Astrocyte (in vitro differentiated cells and primary cell): Measurements from ENCODE around the gene PNPLA7. TPM values are rescaled to one million over a fixed set of nuclear protein-coding genes. Genes with fewer than 3 reads are reported as not detected.

Source experiments
- DNase-seq: peaks from one replicate; pipeline ENCODE4 v3.0.0-alpha.2; 2010; ENCODE audit warnings: low read depth
- FAIRE-seq: peaks from 2 replicates; lab custom pipeline; 2011; peaks lifted over from hg19 to GRCh38; lab: Jason Lieb, UNC
- H2AFZ ChIP-seq: 2 replicates; pipeline ENCODE4 v1.6.0; 2012; ENCODE audit warnings: low read depth, low read length, inconsistent platforms
- H3K27ac ChIP-seq: 2 replicates; pipeline ENCODE4 v1.5.1; 2011; ENCODE audit warnings: low read depth, low read length, inconsistent platforms
- H3K27me3 ChIP-seq: 2 replicates; pipeline ENCODE4 v1.6.0; 2011; ENCODE audit warnings: low read length, inconsistent platforms; ENCODE audit not compliant: insufficient read depth
- H3K36me3 ChIP-seq: 2 replicates; pipeline ENCODE4 v1.5.1; 2011; ENCODE audit warnings: low read length, inconsistent platforms; ENCODE audit not compliant: insufficient read depth
- H3K4me1 ChIP-seq: 2 replicates; pipeline ENCODE4 v1.5.1; 2011; ENCODE audit warnings: low read length, inconsistent platforms; ENCODE audit not compliant: insufficient read depth
- H3K4me2 ChIP-seq: 2 replicates; pipeline ENCODE4 v1.6.0; 2012; ENCODE audit warnings: low read length, inconsistent platforms
- H3K4me3 ChIP-seq: 2 replicates; pipeline ENCODE4 v1.5.1; 2011; ENCODE audit warnings: low read depth, mild to moderate bottlenecking, low read length, inconsistent platforms; ENCODE audit not compliant: insufficient read depth
- H3K79me2 ChIP-seq: 2 replicates; pipeline ENCODE4 v1.6.0; 2012; ENCODE audit warnings: mild to moderate bottlenecking, low read length, inconsistent platforms; ENCODE audit not compliant: insufficient read depth
- H3K9ac ChIP-seq: 2 replicates; pipeline ENCODE4 v1.6.0; 2012; ENCODE audit warnings: mild to moderate bottlenecking, low read length, inconsistent platforms
- H3K9me3 ChIP-seq: 2 replicates; pipeline ENCODE4 v1.5.1; 2012; ENCODE audit warnings: low read depth, mild to moderate bottlenecking, low read length, inconsistent platforms; ENCODE audit not compliant: insufficient read depth
- H4K20me1 ChIP-seq: 2 replicates; pipeline ENCODE4 v1.6.0; 2012; ENCODE audit warnings: low read length, inconsistent platforms; ENCODE audit not compliant: insufficient read depth
- H3K27ac Mint-ChIP-seq: one replicate; pipeline ENCODE4 v1.8.0; 2021; ENCODE audit warnings: mild to moderate bottlenecking, mixed read lengths; ENCODE audit not compliant: unreplicated experiment
- H3K27me3 Mint-ChIP-seq: one replicate; pipeline ENCODE4 v1.8.0; 2021; ENCODE audit warnings: low read depth, mixed read lengths; ENCODE audit not compliant: unreplicated experiment
- H3K36me3 Mint-ChIP-seq: one replicate; pipeline ENCODE4 v1.8.0; 2021; ENCODE audit warnings: low read depth, mixed read lengths; ENCODE audit not compliant: unreplicated experiment
- H3K4me1 Mint-ChIP-seq: one replicate; pipeline ENCODE4 v1.8.0; 2021; ENCODE audit warnings: low read depth, mixed read lengths; ENCODE audit not compliant: unreplicated experiment
- H3K4me3 Mint-ChIP-seq: one replicate; pipeline ENCODE4 v1.8.0; 2021; ENCODE audit warnings: mild to moderate bottlenecking, moderate library complexity, mixed read lengths; ENCODE audit not compliant: unreplicated experiment
- H3K9me3 Mint-ChIP-seq: one replicate; pipeline ENCODE4 v1.8.0; 2021; ENCODE audit warnings: mild to moderate bottlenecking, mixed read lengths; ENCODE audit not compliant: unreplicated experiment
- EZH2 ChIP-seq: IDR thresholded peaks from 2 replicates; pipeline ENCODE4 v1.6.1; 2012; ENCODE audit warnings: mild to moderate bottlenecking, low read length, inconsistent platforms; ENCODE audit not compliant: insufficient read depth
- total RNA-seq: library from RNA; stranded (reverse); gene quantifications from 2 replicates; pipeline ENCODE4 v1.2.1, GENCODE V29; 2021
- TF ChIP-seq, protein P1 (sequence below): IDR thresholded peaks from 2 replicates; pipeline ENCODE4 v1.5.1; 2011; ENCODE audit warnings: low read depth, mild to moderate bottlenecking, inconsistent platforms, low read length, moderate library complexity; ENCODE audit not compliant: insufficient read depth

Gene PNPLA7
- total RNA-seq, 1 donor from 2014 or later: 2.6 TPM

DNA sequence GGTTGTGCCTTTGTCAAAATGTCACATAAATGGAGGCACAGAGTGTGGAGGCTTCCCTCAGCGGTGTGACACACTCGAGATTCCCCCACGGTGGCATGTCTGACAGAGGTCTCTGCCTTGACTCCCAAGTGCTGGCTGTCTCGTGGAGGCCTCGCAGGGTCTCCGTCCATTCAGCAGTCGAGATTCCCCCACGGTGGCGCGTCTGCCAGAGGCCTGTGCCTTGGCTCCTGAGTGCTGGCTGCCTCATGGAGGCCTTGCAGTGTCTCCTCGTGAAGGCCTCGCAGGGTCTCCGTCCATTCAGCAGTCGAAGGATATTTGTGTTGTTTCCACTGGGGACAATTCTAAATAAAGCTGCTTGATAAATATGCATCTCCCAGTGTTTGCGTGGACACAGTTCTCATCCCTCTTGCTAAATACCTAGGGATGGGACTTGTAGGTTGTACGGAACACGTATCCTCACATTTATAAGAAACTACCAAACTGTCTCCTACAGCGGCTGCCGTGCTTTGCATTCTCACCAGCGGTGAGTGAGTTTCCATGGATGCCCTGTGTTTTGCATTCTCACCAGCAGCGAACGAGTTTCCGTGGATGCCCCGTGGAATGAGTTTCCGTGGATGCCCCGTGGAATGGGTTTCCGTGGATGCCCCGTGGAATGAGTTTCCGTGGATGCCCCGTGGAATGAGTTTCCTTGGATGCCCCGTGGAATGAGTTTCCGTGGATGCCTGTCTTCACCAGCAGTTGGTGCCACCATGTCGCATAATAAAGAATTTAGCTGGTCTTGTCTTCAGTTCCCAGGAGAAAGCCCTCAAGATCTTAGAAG lies 25.8 kb downstream of the PNPLA7 start:
- Mint-ChIP-seq H3K4me3 (no peak overlapping the region), H3K27ac (no peak overlapping the region), H3K4me1 (no peaks in the 10 kb centered on the region), H3K27me3 (peaks cover 4% of the 10 kb centered on the region), H3K36me3 (peaks cover 7% of the 10 kb centered on the region), H3K9me3 (no peaks in the 10 kb centered on the region)
- Histone ChIP-seq H3K27ac (no peak overlapping the region), H3K79me2 (no peaks in the 10 kb centered on the region), H2AFZ (no peak overlapping the region), H3K4me2 (no peak overlapping the region), H3K4me1 (no peaks in the 10 kb centered on the region), H4K20me1 (no peaks in the 10 kb centered on the region), H3K9ac (no peak overlapping the region), H3K9me3 (no peaks in the 10 kb centered on the region), H3K27me3 (no peaks in the 10 kb centered on the region), H3K36me3 (no peaks in the 10 kb centered on the region), H3K4me3 (no peak overlapping the region)
- no peak for DNase-seq
- no peak for FAIRE-seq
- TF ChIP-seq, protein P1, sequence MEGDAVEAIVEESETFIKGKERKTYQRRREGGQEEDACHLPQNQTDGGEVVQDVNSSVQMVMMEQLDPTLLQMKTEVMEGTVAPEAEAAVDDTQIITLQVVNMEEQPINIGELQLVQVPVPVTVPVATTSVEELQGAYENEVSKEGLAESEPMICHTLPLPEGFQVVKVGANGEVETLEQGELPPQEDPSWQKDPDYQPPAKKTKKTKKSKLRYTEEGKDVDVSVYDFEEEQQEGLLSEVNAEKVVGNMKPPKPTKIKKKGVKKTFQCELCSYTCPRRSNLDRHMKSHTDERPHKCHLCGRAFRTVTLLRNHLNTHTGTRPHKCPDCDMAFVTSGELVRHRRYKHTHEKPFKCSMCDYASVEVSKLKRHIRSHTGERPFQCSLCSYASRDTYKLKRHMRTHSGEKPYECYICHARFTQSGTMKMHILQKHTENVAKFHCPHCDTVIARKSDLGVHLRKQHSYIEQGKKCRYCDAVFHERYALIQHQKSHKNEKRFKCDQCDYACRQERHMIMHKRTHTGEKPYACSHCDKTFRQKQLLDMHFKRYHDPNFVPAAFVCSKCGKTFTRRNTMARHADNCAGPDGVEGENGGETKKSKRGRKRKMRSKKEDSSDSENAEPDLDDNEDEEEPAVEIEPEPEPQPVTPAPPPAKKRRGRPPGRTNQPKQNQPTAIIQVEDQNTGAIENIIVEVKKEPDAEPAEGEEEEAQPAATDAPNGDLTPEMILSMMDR: no peak
- TF ChIP-seq EZH2: no peak

DNA sequence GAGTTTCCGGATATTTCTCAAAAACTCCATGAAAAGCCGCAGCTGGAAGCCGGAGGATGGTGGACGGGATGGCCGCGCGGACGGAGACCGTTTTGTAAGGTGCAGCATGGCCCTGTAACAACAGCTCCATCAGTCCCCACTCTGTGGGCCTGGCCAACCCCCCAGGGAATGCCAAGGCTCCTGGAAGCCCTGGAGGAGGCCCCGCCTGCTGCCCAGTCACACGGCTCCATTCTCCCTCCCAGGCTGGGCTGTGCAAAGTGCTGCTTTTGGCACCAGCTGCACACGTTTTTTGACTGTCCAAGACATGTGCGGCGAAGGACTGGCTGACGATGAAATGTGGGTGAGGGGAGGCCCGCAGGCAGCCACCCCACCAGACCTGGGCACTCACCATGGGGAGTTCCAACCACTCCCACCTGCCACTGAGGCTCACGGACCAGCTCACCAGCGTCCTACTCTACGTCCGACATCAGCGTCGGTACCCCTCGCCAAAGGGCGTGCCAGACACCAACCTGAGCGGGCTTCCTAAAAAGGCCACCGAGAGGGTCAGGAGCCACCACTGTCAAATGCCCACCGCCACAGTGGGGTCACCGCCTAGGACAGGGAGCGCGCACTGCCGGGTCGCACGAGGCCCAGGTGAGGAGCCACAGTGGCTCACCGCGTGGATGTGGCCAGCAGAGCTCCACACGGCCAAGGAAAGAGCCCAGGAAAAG lies 27.3 kb downstream of the PNPLA7 start:
- H3K4me3 Mint-ChIP-seq: no peak overlapping the region
- H3K79me2 ChIP-seq: no peaks in the 10 kb centered on the region
- H3K27ac ChIP-seq: no peak overlapping the region
- H3K4me1 Mint-ChIP-seq: no peaks in the 10 kb centered on the region
- no peak overlapping the region for H3K4me2 ChIP-seq
- peaks cover 7% of the 10 kb centered on the region for H3K36me3 Mint-ChIP-seq
- no peaks in the 10 kb centered on the region for H3K9me3 Mint-ChIP-seq
- no peak for DNase-seq
- no peak for FAIRE-seq
- no peak overlapping the region for H2AFZ ChIP-seq
- no peak overlapping the region for H3K27ac Mint-ChIP-seq
- no peak overlapping the region for H3K4me3 ChIP-seq
- H3K4me1 ChIP-seq: no peaks in the 10 kb centered on the region
- H3K9ac ChIP-seq: no peak overlapping the region
- no peak for TF ChIP-seq EZH2
- TF ChIP-seq, protein P1: no peak
- H4K20me1 ChIP-seq: no peaks in the 10 kb centered on the region
- H3K36me3 ChIP-seq: no peaks in the 10 kb centered on the region
- no peaks in the 10 kb centered on the region for H3K9me3 ChIP-seq
- H3K27me3 Mint-ChIP-seq: peaks cover 4% of the 10 kb centered on the region
- H3K27me3 ChIP-seq: no peaks in the 10 kb centered on the region
